Fibroblast of gingiva (primary cell): Measurements from ENCODE around the gene MTHFR.

Experiments
- DNase-seq: peaks from one replicate; pipeline ENCODE4 v3.0.0-alpha.2; 2011; ENCODE audit warnings: low read depth

Gene MTHFR

DNA sequence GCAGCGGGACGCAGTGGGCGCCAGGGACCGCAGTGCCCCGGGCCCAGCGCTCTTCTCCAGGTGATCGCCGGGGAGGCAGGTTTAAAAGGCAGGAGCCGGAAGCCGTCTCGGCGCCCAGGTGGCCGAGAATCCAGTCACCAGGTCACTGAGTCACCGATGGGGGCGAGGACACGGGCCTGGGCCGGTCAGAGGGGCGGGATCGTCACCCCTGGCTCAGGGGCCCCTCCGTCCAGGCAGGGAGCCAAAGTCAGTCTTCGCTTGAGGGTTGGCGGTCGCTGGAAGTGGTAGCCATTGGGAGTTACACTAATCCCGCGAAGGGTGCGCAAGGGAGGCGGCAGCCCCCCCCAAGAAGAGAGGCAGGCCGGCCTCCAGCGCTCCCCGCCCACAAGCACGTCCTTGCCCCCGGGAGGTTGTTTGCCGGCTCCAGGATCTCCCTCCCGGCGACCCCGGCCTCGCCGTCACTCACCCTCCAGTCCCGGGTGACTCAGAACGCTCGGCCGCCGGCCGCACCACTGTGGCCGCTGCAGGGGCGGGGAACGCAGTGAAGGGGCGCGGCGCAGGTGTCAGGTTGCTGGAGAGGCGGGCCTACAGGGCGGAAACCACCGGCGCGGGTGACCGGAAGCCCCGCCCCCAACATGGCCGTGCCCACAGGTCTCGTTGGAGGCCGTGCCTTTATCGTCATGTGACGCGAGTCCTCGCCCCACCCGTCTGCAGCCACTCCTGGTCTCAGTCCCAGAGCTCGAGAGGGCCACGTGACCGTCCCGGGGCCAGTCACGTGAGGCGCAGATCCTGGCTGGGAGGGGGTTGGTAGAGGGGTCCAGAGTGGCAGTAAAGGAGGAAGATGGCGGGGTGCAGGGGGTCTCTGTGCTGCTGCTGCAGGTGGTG, at the start of gene MTHFR, which contains the start of gene CLCN6:
MTHFR (minus strand) TSS at position 543 of the 885 bp plus-strand sequence. CDS start 2,848 bp downstream, outside the sequence.
CLCN6 (plus strand) TSS at position 770 of the 885 bp plus-strand sequence; CDS start at position 842, 72 bp downstream.
- DNase-seq: peak; percentile 99

DNA sequence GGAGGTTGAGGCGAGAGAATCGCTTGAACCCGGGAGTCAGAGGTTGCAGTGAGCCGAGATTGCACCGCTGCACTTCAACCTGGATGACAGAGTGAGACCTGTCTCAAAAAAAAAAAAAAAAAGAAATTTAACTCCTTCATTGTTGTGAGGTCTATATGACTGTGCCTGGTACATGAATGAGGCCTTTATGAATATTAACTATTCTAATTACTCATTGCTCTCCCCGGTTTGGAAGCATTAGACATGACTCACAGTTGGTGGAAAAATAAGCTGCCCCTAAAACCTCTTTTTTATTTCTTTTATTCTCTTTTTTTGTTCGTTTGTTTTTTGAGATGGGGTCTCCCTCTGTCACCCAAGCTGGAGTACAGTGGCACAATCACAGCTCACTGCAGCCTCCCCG, 49.7 kb upstream of the MTHFR start:
- DNase-seq: no peak

DNA sequence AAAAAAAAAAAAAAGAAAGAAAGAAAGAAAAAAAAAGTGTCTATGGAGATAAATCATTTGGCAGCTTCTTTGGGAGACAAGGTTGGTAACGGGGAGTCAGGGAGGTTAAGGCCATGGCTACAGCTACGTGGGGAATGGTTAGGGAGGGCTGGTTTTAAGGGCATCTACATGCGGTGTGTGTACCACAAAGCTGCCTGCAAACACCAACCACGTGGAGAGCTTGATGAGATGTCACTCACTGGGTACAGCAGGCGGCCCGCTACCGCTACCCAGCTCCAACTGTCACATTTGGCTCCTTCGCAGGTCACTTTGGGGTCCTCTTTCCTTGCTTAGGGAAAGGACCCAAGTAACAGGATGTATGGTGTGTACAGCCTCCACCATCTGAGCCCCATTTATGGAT, 48.8 kb upstream of the MTHFR start:
- DNase-seq: no peak

DNA sequence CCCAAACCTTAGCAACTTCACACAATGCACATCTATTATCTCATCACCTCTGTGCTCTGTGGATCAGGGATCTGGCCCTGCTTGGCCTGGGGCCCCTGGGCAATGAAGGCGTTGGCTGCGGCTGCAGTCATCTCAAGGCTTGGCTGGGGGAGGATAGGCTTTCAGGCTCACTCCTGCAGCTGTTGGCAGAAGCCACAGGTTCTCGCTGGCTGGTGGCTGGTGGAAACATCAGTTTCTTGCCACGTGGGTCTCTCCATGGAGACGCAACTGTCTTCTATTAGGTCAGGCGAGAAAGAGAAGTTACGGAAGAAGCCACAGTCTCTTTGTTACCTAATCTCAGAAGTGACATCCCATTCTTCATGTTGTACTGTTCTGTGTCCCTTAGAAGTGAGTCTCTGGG, 45.4 kb upstream of the MTHFR start:
- DNase-seq: peak; percentile 31

DNA sequence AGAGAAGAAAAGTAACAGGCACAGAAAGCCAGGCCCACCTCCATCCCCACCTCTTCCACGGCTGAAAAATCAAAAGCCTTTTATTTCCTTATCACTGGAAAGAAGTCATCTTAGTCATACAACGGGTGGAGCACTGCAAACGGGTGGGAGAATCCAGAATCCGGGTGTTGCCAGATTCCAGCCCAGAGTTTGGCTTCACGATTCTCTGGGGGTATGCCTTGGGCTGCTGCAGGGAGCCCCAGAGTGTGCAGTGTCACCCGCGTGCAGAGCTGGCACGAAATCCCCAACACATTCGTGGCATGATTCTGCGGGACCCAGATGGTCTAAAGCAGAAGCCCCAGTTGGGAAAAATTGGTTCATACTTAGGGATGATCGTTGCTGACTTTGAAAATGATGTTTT, 44.4 kb upstream of the MTHFR start:
- no peak for DNase-seq

DNA sequence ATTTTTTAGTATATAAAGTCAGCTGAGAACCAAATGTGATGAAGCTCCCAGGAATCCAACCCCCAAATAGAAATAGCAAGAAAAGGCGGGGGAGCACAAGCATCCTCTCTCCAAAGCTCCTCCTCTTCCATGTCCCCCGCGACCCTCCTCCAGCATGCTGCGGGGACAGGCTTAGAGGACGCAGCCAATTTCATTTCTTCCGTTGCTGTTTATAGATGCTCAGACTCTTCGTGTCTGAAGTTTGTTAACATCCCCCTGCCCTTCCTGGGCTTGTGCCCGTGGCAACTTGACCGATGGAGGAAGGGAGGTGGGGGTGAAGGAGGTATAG, 42.6 kb upstream of the MTHFR start:
- no peak for DNase-seq

DNA sequence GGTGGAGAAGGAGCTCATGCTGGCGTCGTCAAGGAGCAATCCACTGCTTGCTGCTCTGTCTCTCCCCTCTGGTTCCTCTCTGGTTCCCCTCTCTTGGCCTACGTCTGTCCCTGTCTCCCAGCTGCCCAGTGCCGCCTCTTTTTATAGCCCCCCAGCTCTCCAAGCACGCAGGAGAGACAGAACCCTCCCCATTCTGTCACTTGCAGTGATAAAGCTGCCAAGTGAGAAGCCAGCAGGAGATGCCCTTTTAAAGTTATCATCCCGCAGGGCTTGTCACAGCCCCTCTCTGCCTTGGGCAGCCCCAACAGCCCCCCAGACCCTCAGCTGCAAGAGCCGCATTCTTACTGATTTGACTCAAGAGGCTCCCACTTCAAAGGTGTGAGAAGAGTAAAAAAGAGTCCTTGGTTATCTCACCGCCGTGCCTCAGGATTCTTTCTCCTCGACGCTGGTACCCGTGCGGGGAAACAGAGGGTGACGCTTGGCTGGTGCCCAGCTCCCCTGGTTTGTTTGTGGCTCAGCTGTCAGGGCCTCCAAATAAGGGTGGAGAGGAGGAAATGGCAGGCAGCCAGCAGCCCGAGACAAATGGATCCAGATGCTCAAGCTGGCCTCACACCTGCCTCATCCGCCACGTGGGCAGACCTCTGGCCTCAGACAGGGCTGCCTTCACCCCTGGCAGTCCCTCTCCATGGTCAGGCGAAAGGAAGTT, 42.1 kb upstream of the MTHFR start, which contains the start of gene NPPA:
NPPA (minus strand) TSS at position 117 of the 706 bp plus-strand sequence; CDS start at position 18, 99 bp downstream.
- peak; percentile 19 for DNase-seq

DNA sequence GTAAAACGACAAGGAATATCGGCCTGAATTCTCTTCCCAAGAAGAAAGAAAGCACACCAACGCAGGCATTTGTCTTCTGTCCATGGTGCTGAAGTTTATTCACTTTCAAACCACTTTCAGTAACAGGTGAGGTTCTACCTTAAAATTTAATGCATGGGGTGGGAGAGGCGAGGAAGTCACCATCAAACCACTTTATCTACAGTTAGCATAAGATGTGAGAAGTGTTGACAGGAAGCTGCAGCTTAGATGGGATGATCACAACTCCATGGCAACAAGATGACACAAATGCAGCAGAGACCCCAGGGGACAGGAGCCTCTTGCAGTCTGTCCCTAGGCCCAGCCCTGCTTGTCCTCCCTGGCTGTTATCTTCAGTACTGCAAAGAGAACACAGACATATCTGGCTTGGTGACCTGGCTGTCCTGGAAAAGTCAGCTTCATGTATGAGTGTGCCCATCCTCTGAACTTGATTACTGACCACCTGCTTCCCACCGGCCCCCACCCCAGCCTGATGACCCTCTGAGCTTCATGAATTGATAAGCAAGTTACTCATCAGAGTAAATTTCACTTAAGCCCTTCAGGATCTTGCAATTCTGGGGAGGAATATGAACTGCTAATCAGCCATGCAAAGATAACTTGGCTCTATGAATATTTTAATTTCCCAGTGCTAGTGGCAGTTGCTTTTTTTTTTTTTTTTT, 40.0 kb upstream of the MTHFR start:
- no peak for DNase-seq

DNA sequence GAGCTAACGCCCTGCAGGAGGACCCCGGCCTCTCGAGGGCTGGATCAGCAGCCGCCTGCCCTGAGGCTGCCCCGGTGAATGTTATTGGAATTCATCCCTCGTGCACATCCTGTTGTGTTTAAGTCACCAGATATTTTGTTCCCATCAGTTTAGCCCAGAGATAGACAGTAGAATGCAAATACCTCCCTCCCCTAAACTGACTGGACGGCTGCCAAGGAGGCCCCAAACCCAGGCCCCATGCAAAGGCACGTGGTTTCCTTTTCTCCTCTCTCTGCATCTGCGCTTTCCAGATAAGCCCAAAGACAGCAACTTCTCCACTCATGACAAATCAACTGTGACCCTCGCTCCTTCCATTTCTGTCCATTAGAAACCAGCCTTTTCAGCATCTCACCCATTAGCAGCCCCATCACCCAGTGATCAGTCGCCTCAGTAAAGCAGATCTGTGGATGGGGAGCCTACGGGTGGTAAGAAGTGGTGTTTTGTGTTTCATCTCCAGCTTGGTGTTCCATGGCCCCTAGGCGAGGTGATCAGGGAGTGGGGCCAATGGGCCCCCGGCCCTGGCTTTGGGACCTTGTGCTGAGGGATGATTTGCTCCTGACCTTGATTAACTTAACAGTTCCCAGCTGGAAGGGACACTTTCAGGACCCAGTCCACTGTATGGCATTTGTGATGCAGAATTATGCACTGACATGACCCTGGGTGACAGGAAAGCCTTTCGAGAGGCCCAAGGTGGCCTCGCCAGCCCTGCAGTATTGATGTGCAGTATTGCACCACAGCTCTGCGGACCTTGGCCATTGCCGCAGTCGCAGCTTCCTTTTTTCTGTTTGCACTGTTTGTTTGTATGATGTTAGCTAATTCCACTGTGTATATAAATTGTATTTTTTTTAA, 36.6 kb upstream of the MTHFR start:
- no peak for DNase-seq

DNA sequence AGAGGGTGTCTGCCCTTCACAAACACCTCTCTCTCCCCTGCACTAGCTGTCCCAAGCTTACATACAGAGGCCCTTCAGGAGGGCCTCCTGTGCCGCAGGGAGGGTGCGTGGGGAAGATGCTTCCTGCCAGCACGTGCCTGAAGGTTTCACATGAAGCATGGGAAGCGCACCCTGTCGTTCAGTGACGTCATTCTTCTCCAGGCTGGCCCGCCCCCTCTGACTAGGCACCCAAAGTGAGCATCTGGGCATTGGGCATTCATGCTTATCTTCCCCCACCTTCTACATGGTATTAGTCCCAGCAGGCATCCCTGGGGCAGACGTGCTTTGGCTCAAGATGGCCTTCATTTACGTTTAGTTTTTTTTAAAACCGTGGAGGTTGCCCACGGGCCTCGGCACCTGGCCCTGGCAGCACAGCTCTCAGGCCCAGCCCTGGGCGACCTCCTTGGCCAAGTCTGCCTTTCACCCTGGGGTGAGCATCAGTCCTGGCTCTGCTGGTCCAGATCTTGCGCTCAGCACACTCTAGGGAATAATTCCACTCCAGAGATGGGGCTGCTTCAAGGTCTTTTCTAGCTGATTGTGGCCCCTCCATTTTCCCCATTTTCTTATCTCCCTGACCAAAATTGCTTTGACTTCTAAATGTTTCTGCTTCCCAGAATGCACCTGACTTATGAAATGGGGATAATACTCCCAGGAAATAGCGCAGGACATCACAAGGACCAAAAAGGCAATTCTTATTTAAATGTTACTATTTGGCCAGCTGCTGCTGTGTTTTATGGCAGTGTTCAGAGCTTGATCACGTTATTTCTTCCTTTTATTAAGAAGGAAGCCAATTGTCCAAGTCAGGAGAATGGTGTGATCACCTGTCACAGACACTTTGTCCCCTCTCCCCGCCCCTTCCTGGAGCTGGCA, 35.7 kb upstream of the MTHFR start:
- DNase-seq: no peak

DNA sequence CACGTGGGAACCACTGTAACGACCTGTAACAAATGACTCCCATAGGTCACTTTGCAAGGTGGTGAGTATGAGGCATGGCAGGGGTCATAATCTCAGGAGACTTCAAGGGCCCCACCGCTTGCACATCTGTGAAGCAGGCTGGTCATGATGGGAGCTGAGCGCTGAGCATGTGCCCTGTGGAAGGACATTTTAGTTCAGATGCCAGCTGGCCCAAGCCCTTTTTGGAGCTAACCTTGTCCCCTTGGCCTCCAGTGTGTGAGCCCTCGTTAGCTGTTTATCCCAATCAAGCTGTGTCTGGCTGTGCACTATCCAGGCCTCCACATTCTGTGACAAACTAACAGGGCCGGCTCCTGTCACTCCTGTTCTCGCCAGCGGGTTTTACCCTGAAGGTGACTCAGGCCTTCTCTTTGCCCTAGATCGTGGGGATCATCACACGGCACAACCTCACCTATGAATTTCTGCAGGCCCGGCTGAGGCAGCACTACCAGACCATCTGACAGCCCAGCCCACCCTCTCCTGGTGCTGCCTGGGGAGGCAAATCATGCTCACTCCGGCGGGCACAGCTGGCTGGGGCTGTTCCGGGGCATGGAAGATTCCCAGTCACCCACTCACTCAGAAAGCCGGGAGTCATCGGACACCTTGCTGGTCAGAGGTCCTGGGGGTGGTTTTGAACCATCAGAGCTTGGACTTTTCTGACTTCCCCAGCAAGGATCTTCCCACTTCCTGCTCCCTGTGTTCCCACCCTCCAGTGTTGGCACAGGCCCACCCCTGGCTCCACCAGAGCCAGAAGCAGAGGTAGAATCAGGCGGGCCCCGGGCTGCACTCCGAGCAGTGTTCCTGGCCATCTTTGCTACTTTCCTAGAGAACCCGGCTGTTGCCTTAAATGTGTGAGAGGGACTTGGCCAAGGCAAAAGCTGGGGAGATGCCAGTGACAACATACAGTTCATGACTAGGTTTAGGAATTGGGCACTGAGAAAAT, 34.3 kb upstream of the MTHFR start:
- DNase-seq: no peak

DNA sequence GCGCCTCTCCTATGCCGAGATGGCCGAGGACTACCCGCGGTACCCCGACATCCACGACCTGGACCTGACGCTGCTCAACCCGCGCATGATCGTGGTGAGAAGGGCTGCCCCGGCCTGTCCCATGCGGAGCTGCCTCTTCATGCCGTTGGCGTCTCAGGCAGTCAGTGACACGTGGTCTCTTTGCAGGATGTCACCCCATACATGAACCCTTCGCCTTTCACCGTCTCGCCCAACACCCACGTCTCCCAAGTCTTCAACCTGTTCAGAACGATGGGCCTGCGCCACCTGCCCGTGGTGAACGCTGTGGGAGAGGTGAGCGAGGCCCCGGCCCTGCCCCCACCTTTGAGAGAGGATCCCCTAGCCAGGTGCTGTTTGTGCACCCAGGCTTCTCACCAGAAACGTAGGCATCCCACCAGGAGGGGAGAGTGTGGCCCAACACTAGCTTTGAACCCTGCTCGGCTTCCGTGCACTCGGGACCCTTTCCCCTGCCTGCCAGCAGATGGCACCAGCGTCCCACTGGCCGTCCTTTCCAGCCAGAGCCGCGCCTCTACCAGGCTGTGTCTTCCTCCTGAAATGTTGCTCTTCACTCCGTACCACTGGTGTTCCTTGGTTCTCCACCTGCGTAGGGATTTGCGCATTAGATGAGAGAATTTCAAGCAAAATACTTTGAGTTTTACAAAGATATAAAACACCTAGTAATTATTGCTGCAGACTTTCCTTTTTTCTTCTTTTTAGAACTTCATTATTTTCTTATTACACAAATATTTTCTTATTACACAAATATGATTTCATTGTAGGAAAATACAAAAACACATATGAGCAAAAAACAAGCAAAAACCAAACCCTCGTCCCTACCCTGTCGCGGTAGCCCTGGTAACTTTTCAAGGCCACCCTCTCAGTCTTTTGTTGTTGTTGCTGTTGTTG, 32.8 kb upstream of the MTHFR start:
- DNase-seq: peak; percentile 39

DNA sequence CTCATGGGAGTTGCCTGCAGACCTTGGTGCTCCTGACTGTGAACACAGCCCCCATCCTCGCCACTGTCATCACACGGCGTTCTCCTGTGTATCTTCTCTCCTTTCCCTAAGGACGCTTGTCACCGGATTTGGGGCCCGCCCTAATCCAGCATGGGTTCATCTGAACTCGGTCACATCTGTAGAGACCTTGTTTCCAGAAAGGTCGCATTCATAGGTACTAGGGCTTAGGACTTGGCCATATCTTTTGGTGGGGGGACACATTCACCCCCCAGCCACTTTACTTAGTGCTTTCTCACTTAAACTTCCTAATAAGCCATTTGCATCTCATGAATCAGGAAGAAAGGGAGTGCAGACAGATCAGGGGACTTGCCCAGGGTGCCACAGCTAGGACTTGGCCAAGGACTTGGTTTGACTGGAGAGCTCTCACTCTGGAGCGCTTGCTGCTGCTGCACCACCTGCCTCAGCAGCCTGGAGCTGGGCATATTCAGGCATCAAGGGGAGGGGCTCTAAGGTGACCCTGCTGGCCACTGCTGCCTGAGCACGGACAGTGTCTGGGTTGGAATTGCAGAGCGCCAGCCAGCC, 32.1 kb upstream of the MTHFR start:
- DNase-seq: no peak

DNA sequence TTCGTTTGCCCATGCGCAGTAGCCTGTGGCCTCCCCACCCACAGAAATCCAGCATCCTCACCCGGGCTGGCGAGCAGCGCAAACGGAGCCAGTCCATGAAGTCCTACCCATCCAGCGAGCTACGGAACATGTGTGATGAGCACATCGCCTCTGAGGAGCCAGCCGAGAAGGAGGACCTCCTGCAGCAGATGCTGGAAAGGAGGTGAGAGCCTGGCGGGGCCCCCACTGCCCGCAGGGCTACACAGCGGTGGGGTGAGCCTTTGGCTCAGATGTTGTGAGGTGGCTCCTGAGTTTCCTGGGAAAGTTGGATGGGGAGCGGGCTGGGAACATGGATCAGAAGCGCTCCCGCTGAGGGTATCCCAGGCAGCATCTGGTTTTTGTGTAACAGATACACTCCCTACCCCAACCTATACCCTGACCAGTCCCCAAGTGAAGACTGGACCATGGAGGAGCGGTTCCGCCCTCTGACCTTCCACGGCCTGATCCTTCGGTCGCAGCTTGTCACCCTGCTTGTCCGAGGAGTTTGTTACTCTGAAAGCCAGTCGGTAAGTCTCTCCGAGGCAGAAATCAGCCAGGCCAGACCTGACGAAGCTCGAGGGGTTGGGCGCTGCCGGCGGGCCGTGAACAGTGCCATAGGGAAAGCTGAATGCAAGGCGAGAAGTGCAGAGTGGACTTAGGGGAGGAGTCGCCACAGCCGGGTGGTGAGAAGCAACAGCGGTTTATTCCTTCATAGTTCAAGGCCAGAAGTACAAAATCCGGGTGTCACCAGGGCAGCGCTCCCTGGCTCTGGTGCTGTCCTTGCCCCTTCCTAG, 31.4 kb upstream of the MTHFR start:
- no peak for DNase-seq

DNA sequence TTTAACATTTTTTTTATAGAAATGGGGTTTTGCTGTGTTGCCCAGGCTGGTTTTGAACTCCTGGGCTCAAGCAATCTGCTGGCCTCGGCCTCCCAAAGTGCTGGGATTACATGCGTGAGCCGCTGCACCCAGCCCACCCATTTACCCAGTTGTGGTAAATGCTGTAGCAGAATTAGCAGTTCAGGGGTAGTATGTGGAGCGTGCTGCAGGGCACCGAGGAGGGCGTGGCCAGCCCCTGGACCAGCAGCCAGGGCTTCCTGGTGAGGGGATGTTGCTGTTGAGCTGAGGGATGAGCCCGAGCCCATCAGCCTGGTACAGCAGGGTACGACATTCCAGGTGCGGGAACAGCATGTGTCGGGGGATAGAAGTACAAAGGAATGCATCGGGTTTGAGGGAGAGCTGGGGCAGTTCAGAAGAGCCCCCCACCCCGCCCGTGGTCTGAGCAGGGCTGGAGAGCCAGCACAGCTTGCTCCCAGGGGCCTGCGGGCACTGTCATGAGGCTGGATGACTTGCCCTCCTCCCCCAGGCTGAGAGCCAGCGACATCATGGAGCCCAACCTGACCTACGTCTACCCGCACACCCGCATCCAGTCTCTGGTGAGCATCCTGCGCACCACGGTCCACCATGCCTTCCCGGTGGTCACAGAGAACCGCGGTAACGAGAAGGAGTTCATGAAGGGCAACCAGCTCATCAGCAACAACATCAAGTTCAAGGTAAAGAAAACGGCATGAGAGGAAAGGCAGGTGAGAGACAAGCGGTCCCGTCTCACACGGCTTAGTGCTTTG, 29.9 kb upstream of the MTHFR start:
- DNase-seq: no peak

DNA sequence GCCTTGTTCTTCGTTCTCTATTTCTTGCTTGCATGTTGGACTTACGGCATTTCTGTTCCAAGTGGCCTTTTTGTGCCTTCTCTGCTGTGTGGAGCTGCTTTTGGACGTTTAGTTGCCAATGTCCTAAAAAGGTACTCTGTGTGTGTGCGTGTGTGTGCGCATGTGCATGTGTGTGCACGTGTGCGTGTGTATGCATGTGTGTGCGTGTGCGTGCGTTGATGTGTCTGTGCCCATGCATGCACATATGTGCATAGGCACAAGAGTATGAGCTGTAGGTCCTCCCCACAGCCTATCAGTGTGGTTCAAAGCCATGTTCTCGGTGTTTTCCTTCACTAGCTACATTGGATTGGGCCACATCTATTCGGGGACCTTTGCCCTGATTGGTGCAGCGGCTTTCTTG, 28.1 kb upstream of the MTHFR start:
- no peak for DNase-seq
